ENCODE results near the gene GSE1.

GSE1 gene

GRCh38 chr16:85607321-85607765, 5.8 kb upstream of the GSE1 start:
- FAIRE-seq = no peak

- no peak for FAIRE-seq
Measured at GRCh38 chr16:85607796-85608514, 5.2 kb upstream of the GSE1 start.

- FAIRE-seq = no peak
Measured at GRCh38 chr16:85608515-85608885, 4.6 kb upstream of the GSE1 start.

GRCh38 chr16:85608887-85609286, 4.2 kb upstream of the GSE1 start:
- FAIRE-seq = no peak

- FAIRE-seq = no peak
Measured at GRCh38 chr16:85609539-85609938, 3.6 kb upstream of the GSE1 start.

GRCh38 chr16:85610059-85610445, 3.1 kb upstream of the GSE1 start:
- no peak for FAIRE-seq

GRCh38 chr16:85610446-85611193, 2.5 kb upstream of the GSE1 start:
- no peak for FAIRE-seq

GRCh38 chr16:85611194-85611443, 2.0 kb upstream of the GSE1 start:
- no peak for FAIRE-seq

GRCh38 chr16:85611444-85612190, 1.5 kb upstream of the GSE1 start:
- no peak for FAIRE-seq

GRCh38 chr16:85612191-85612800, 826 bp upstream of the GSE1 start:
- no peak for FAIRE-seq

GRCh38 chr16:85613604-85614337, 649 bp downstream of the GSE1 start:
- no peak for FAIRE-seq

- no peak for FAIRE-seq
Measured at GRCh38 chr16:85614338-85615013, 1.4 kb downstream of the GSE1 start.

GRCh38 chr16:85615014-85615851, 2.1 kb downstream of the GSE1 start:
- no peak for FAIRE-seq

- FAIRE-seq = no peak
Measured at GRCh38 chr16:85615852-85616606, 2.9 kb downstream of the GSE1 start.

- no peak for FAIRE-seq
Measured at GRCh38 chr16:85616607-85617321, 3.6 kb downstream of the GSE1 start.

GRCh38 chr16:85617948-85618347, 4.8 kb downstream of the GSE1 start:
- no peak for FAIRE-seq

GRCh38 chr16:85618521-85618920, 5.4 kb downstream of the GSE1 start:
- no peak for FAIRE-seq

- FAIRE-seq = no peak
Measured at GRCh38 chr16:85619101-85619891, 6.2 kb downstream of the GSE1 start.

GRCh38 chr16:85620374-85620773, 7.3 kb downstream of the GSE1 start:
- no peak for FAIRE-seq

Measured in colon (tissue), 2 donors.